Measurements from ENCODE around the gene HSD3B1.

The HSD3B1 gene

DNA sequence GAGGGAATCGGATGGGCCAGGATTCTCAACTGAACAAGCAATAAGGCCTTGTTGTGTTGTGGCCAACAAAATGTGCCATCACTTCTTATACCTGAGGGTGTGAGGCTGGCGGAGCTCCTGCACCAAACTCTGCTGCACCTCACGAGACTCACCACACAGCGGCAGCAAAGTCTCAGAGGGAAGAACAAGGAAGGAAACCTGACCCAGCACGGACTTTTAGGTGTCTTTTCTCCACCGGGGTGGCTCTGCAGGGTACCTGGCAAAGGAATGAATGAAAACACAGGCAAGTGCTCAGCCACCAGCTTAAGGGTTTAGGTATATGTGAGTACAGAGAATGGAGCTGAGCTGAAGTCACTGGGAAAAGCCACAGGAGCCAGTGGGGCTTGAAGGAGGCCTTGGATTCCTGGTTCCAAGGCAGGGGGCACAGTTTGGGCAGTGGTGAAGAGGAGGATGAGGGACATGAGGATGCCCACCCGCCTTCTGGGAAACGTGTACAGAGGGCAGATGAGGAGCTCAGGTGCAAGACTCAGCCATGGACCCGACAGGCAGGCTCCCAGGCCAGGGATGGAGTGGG is 31.1 kb upstream of the HSD3B1 start:
- TF ChIP-seq, protein P1, sequence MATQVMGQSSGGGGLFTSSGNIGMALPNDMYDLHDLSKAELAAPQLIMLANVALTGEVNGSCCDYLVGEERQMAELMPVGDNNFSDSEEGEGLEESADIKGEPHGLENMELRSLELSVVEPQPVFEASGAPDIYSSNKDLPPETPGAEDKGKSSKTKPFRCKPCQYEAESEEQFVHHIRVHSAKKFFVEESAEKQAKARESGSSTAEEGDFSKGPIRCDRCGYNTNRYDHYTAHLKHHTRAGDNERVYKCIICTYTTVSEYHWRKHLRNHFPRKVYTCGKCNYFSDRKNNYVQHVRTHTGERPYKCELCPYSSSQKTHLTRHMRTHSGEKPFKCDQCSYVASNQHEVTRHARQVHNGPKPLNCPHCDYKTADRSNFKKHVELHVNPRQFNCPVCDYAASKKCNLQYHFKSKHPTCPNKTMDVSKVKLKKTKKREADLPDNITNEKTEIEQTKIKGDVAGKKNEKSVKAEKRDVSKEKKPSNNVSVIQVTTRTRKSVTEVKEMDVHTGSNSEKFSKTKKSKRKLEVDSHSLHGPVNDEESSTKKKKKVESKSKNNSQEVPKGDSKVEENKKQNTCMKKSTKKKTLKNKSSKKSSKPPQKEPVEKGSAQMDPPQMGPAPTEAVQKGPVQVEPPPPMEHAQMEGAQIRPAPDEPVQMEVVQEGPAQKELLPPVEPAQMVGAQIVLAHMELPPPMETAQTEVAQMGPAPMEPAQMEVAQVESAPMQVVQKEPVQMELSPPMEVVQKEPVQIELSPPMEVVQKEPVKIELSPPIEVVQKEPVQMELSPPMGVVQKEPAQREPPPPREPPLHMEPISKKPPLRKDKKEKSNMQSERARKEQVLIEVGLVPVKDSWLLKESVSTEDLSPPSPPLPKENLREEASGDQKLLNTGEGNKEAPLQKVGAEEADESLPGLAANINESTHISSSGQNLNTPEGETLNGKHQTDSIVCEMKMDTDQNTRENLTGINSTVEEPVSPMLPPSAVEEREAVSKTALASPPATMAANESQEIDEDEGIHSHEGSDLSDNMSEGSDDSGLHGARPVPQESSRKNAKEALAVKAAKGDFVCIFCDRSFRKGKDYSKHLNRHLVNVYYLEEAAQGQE (IDR thresholded peaks at IDR 0.05; ENCODE audit: low read depth) = no peak
- TF ChIP-seq, protein P2, sequence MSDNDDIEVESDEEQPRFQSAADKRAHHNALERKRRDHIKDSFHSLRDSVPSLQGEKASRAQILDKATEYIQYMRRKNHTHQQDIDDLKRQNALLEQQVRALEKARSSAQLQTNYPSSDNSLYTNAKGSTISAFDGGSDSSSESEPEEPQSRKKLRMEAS (IDR thresholded peaks at IDR 0.05) = no peak
- TF ChIP-seq EGR1 (IDR thresholded peaks at IDR 0.05) (no peak), RAD21 (IDR thresholded peaks at IDR 0.05; ENCODE audit: low read depth) (peak; percentile 84), EP300 (IDR thresholded peaks at IDR 0.05; ENCODE audit: borderline replicate concordance) (no peak), NFIC (IDR thresholded peaks at IDR 0.05) (peak; percentile 66), CEBPB (IDR thresholded peaks at IDR 0.05) (no peak)

DNA sequence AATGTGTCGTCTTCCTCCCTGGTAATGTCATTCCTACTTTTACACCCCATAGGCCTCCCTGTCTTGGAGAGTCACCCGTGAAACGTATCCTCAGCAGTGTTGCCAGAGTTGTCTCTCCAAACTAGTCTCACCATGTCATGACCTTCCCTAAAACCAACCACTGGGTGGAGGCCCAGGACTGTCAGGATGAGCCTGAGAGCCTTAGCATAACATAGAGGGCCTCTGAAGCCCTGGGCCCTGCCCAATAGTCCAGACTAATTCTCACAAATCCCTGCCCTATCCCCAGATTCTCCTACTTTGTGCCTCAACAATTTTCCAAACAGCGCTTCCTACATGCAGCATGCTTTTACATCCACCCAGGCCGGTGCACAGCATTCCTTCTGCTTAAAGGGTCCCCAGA is 29.3 kb upstream of the HSD3B1 start:
- TF ChIP-seq NFIC (IDR thresholded peaks at IDR 0.05) (no peak), CREB1 (IDR thresholded peaks at IDR 0.05; ENCODE audit: low read depth) (no peak), ZBTB7A (IDR thresholded peaks at IDR 0.05; ENCODE audit: low read depth) (no peak), TCF12 (IDR thresholded peaks at IDR 0.05; ENCODE audit: low read depth) (no peak), TAF1 (IDR thresholded peaks at IDR 0.05; ENCODE audit: low read depth) (no peak), FOXM1 (IDR thresholded peaks at IDR 0.05; ENCODE audit: borderline replicate concordance, low read depth) (no peak), RAD21 (IDR thresholded peaks at IDR 0.05; ENCODE audit: low read depth) (no peak), EGR1 (IDR thresholded peaks at IDR 0.05) (no peak), TEAD4 (IDR thresholded peaks at IDR 0.05) (no peak), CEBPB (IDR thresholded peaks at IDR 0.05) (no peak), YY1 (IDR thresholded peaks at IDR 0.05; ENCODE audit: low read depth) (no peak), EP300 (IDR thresholded peaks at IDR 0.05; ENCODE audit: borderline replicate concordance) (no peak)
- TF ChIP-seq, protein P3, sequence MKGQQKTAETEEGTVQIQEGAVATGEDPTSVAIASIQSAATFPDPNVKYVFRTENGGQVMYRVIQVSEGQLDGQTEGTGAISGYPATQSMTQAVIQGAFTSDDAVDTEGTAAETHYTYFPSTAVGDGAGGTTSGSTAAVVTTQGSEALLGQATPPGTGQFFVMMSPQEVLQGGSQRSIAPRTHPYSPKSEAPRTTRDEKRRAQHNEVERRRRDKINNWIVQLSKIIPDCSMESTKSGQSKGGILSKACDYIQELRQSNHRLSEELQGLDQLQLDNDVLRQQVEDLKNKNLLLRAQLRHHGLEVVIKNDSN (IDR thresholded peaks at IDR 0.05) = no peak
- TF ChIP-seq, protein P1 (IDR thresholded peaks at IDR 0.05; ENCODE audit: low read depth) = no peak
- TF ChIP-seq, protein P2 (IDR thresholded peaks at IDR 0.05) = no peak

DNA sequence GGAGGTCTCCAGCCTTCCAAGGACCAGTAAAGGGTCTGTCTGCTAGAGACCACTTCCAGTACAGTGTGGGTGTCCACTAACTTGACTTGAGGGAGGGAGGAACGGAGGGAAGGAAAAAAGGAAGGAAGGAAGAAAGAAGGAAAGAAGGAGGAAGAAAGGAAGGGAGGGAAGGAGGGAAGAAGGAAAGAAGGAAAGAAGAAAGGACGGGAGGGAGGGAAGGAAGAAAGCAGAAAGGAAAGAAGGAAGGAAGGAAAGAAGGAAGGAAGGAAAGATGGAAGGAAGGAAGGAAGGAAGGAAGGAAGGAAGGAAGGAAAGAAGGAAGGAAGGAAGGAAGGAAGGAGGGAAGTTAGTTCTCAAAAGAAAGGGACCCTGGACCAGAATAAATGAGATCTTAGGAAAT is 26.8 kb upstream of the HSD3B1 start:
- TF ChIP-seq EP300 (IDR thresholded peaks at IDR 0.05; ENCODE audit: borderline replicate concordance) (no peak), RAD21 (IDR thresholded peaks at IDR 0.05; ENCODE audit: low read depth) (no peak), FOXM1 (IDR thresholded peaks at IDR 0.05; ENCODE audit: borderline replicate concordance, low read depth) (no peak), TCF12 (IDR thresholded peaks at IDR 0.05; ENCODE audit: low read depth) (no peak), TEAD4 (IDR thresholded peaks at IDR 0.05) (no peak), ZBTB7A (IDR thresholded peaks at IDR 0.05; ENCODE audit: low read depth) (no peak), CREB1 (IDR thresholded peaks at IDR 0.05; ENCODE audit: low read depth) (no peak), TAF1 (IDR thresholded peaks at IDR 0.05; ENCODE audit: low read depth) (no peak), YY1 (IDR thresholded peaks at IDR 0.05; ENCODE audit: low read depth) (no peak), CEBPB (IDR thresholded peaks at IDR 0.05) (no peak), NFIC (IDR thresholded peaks at IDR 0.05) (no peak), EGR1 (IDR thresholded peaks at IDR 0.05) (no peak)
- TF ChIP-seq, protein P3 (IDR thresholded peaks at IDR 0.05) = no peak
- TF ChIP-seq, protein P2 (IDR thresholded peaks at IDR 0.05) = no peak
- TF ChIP-seq, protein P1 (IDR thresholded peaks at IDR 0.05; ENCODE audit: low read depth) = no peak

DNA sequence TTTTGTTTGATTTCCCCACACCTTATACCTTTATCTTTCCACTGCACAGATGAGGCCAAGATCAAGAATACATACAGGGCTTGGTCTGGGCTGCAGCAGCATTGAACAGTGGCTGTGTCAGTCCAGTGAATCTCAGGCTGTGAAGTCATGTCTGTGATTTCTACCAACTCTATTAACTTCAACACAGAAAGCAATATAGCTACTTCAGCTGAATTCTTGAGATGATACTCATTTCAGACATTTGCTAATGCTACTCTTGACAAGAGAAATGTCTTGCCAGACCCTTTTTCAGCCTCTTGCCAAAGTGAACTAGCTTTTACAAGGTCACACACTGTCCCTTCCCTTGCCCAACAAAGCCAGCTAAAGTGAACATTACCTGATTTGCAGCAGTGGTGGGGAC is 25.1 kb upstream of the HSD3B1 start:
- TF ChIP-seq NFIC (IDR thresholded peaks at IDR 0.05) (no peak), TEAD4 (IDR thresholded peaks at IDR 0.05) (no peak), ZBTB7A (IDR thresholded peaks at IDR 0.05; ENCODE audit: low read depth) (no peak), YY1 (IDR thresholded peaks at IDR 0.05; ENCODE audit: low read depth) (no peak), FOXM1 (IDR thresholded peaks at IDR 0.05; ENCODE audit: borderline replicate concordance, low read depth) (no peak), EP300 (IDR thresholded peaks at IDR 0.05; ENCODE audit: borderline replicate concordance) (no peak), EGR1 (IDR thresholded peaks at IDR 0.05) (no peak), CEBPB (IDR thresholded peaks at IDR 0.05) (no peak), TCF12 (IDR thresholded peaks at IDR 0.05; ENCODE audit: low read depth) (no peak), TAF1 (IDR thresholded peaks at IDR 0.05; ENCODE audit: low read depth) (no peak), RAD21 (IDR thresholded peaks at IDR 0.05; ENCODE audit: low read depth) (no peak), CREB1 (IDR thresholded peaks at IDR 0.05; ENCODE audit: low read depth) (no peak)
- TF ChIP-seq, protein P1 (IDR thresholded peaks at IDR 0.05; ENCODE audit: low read depth) = no peak
- TF ChIP-seq, protein P2 (IDR thresholded peaks at IDR 0.05) = no peak
- TF ChIP-seq, protein P3 (IDR thresholded peaks at IDR 0.05) = no peak

Data from Ishikawa (cell line).